WTC11 (cell line): ENCODE results near the gene SLC38A4. TPM values are rescaled to one million over a fixed set of nuclear protein-coding genes. Genes with fewer than 3 reads are reported as not detected.

Source experiments
- ATAC-seq: fragments of 200-7000 bp; cut with Tn5 transposase; 2 replicates; pipeline ENCODE4 v1.10.0; 2021; ENCODE audit warnings: mild to moderate bottlenecking, moderate library complexity
- CTCF ChIA-PET: fragments of 300-600 bp; sonication (Branson Sonifier 250); formaldehyde crosslinking; loops from one replicate; lab custom pipeline; 2021; ENCODE audit warnings: antibody characterized with exemption; lab: Charles Lee
- POLR2A ChIA-PET: fragments of 350-600 bp; sonication (Branson Sonifier 250); formaldehyde crosslinking; loops from one replicate; lab custom pipeline; 2021; ENCODE audit warnings: antibody characterized with exemption; lab: Charles Lee
- DNase-seq: peaks from one replicate; pipeline ENCODE4 v3.0.0; 2021; ENCODE audit warnings: low spot score
- H3K27ac Mint-ChIP-seq: 2 replicates; pipeline ENCODE4 v1.8.0; 2021; ENCODE audit warnings: mixed read lengths
- H3K27me3 Mint-ChIP-seq: 2 replicates; pipeline ENCODE4 v1.8.0; 2021; ENCODE audit warnings: low read depth, mild to moderate bottlenecking, moderate library complexity, mixed read lengths
- H3K36me3 Mint-ChIP-seq: 2 replicates; pipeline ENCODE4 v1.8.0; 2021; ENCODE audit warnings: mixed read lengths
- H3K4me1 Mint-ChIP-seq: 2 replicates; pipeline ENCODE4 v1.8.0; 2022; ENCODE audit warnings: mixed read lengths
- H3K4me3 Mint-ChIP-seq: 2 replicates; pipeline ENCODE4 v1.8.0; 2021; ENCODE audit warnings: mild to moderate bottlenecking, moderate library complexity, mixed read lengths
- H3K9me3 Mint-ChIP-seq: 2 replicates; pipeline ENCODE4 v1.8.0; 2021; ENCODE audit warnings: mixed read lengths
- AR ChIP-seq: fragments of 250-450 bp; sonication (Bioruptor Pico); IDR thresholded peaks from 2 replicates; pipeline ENCODE4 v1.9.0; 2021; ENCODE audit warnings: mild to moderate bottlenecking
- ATF6 ChIP-seq: sonication (generic); formaldehyde crosslinking; IDR thresholded peaks from 2 replicates; pipeline ENCODE4 v1.8.1; 2023; ENCODE audit warnings: mild to moderate bottlenecking, missing genetic modification reagents
- CREB1 ChIP-seq: sonication (generic); formaldehyde crosslinking; IDR thresholded peaks from 2 replicates; pipeline ENCODE4 v1.8.0; 2023; ENCODE audit warnings: mild to moderate bottlenecking, missing genetic modification reagents
- CTCF ChIP-seq: fragments of 200-600 bp; IDR thresholded peaks from 2 replicates; pipeline ENCODE4 v1.8.0; 2022; ENCODE audit warnings: antibody characterized with exemption
- E2F4 ChIP-seq: sonication (generic); formaldehyde crosslinking; IDR thresholded peaks from 2 replicates; pipeline ENCODE4 v1.8.1; 2022; ENCODE audit warnings: low read depth, mild to moderate bottlenecking, moderate library complexity, missing genetic modification reagents, borderline replicate concordance
- ERG ChIP-seq: fragments of 250-450 bp; sonication (Bioruptor Pico); IDR thresholded peaks from 2 replicates; pipeline ENCODE4 v1.8.0; 2021; ENCODE audit warnings: mild to moderate bottlenecking
- ESRRA ChIP-seq: sonication (generic); formaldehyde crosslinking; IDR thresholded peaks from 2 replicates; pipeline ENCODE4 v1.8.1; 2022; ENCODE audit warnings: mild to moderate bottlenecking, missing genetic modification reagents, borderline replicate concordance
- FOXP1 ChIP-seq: sonication (generic); formaldehyde crosslinking; IDR thresholded peaks from 2 replicates; pipeline ENCODE4 v1.8.0; 2022; ENCODE audit warnings: missing genetic modification reagents, mild to moderate bottlenecking, moderate library complexity, borderline replicate concordance
- IRF2 ChIP-seq: sonication (generic); formaldehyde crosslinking; IDR thresholded peaks from 2 replicates; pipeline ENCODE4 v1.8.0; 2022; ENCODE audit warnings: low read depth, missing genetic modification reagents, borderline replicate concordance
- JUN ChIP-seq: sonication (generic); formaldehyde crosslinking; IDR thresholded peaks from 2 replicates; pipeline ENCODE4 v1.8.0; 2023; ENCODE audit warnings: mild to moderate bottlenecking, missing genetic modification reagents
- OVOL2 ChIP-seq: fragments of 250-450 bp; sonication (Bioruptor Pico); IDR thresholded peaks from 2 replicates; pipeline ENCODE4 v1.9.0; 2021; ENCODE audit warnings: mild to moderate bottlenecking, borderline replicate concordance
- SMAD3 ChIP-seq: sonication (generic); formaldehyde crosslinking; IDR thresholded peaks from 2 replicates; pipeline ENCODE4 v1.8.0; 2022; ENCODE audit warnings: missing genetic modification reagents, mild to moderate bottlenecking, borderline replicate concordance
- total RNA-seq: library from RNA; stranded (reverse); gene quantifications from 3 replicates; pipeline ENCODE4 v1.2.3, GENCODE V29; 2021

The SLC38A4 gene
- total RNA-seq, 1 experiment from 2014 or later, result 6.1 TPM

GRCh38 chr12:46777587-46777986, 48.2 kb downstream of the SLC38A4 start:
- ATAC-seq, result no peak
- 0 out of 2 replicates have a peak, but pooled peaks cover 3% of the 10 kb centered on the region for H3K36me3 Mint-ChIP-seq

More at GRCh38 chr12:46777587-46777986, 48.2 kb downstream of the SLC38A4 start:
- Mint-ChIP-seq H3K27ac (no peak overlapping the region), H3K4me1 (no peaks in the 10 kb centered on the region), H3K9me3 (no peaks in the 10 kb centered on the region), H3K4me3 (no peak overlapping the region), H3K27me3 (no peaks in the 10 kb centered on the region)
- DNase-seq, result no peak
- ChIA-PET POLR2A (no interaction called here), CTCF (interaction anchor here (0.5 kb wide), 1 partner anchor 117 kb away, joined by 3 read pairs; no protein-coding TSS in a partner anchor)
- no peak for TF ChIP-seq IRF2
- no peak for TF ChIP-seq ATF6 (CRISPR knock-in tag)
- TF ChIP-seq E2F4 (CRISPR knock-in tag), result no peak
- no peak for TF ChIP-seq AR (CRISPR knock-in tag)
- no peak for TF ChIP-seq SMAD3 (CRISPR knock-in tag)
- TF ChIP-seq JUN (CRISPR knock-in tag), result no peak
- no peak for TF ChIP-seq ERG (CRISPR knock-in tag)
- no peak for TF ChIP-seq ESRRA
- no peak for TF ChIP-seq FOXP1 (CRISPR knock-in tag)
- TF ChIP-seq OVOL2 (CRISPR knock-in tag), result no peak
- TF ChIP-seq CTCF, result no peak
- no peak for TF ChIP-seq CREB1 (CRISPR knock-in tag)
